NCI-H146 treated with DMSO at 0.1 percent for 48 hours (cell line): ENCODE results near the gene ZNF236.
"Not testable (repeated sequence)": the region's sequence is repeated elsewhere in the genome, so short reads cannot be mapped to it uniquely, and the experiment has no call there.

Experiments used
- DNase-seq: peaks from one replicate; lab custom pipeline; 2025; ENCODE audit not compliant: unreplicated experiment; lab: John Stamatoyannopoulos, UW

The ZNF236 gene

DNA sequence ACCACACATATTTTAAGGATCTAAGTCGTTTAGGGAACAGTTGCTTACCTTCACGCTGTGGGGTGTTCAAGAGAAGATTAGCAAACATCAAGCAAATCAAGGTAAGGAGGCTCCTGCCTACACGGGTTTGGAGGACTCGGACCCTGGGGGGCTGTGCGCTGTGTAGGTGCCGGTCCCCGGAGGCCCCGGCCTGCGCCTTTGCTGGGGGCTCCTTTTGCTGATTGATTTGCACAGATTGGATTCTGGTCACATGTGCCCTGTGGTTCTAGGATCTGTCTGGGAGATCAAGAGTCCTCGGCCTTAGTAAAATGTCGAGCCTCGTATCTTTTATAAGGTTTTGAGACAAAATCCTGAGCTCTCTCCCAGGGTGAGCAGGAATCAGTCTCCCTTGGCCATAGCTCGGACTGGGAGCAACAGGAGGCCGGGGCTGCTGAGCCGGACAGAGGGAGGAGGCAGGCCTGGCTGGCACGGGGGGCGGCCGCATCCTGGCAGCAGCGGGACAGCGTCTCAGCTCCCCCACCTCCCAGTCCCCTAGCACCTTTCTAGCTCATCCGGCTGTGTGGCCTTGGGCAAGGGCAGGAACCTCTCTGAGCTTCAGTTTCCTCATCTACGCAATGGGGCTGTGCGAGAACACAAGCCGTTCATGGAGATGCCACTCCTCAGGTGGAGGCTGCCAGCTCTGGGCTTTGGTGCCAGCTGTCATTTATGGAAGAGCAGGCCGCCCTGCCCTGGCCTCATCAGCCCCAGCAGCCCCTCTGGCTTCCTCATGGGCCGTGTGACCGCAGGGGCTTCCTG is 163.0 kb downstream of the ZNF236 start:
- no peak for DNase-seq

DNA sequence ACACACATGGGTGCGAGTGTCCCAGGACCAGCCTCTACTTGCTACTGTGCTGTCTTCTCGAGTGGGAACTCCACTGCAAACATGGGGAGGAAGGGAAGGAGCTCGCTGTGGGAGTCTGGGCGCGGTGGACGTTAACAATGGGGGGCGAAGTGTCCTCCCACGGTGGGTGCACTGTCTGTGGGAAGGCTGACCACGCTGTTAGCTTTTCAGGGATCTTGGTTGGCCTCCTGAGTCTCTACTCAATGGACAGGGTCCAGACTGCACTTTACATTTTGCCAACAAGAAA is 163.5 kb downstream of the ZNF236 start:
- DNase-seq, result no peak

- no peak for DNase-seq
Observed at GRCh38 chr18:76986406-76986805, 164.0 kb downstream of the ZNF236 start.

DNA sequence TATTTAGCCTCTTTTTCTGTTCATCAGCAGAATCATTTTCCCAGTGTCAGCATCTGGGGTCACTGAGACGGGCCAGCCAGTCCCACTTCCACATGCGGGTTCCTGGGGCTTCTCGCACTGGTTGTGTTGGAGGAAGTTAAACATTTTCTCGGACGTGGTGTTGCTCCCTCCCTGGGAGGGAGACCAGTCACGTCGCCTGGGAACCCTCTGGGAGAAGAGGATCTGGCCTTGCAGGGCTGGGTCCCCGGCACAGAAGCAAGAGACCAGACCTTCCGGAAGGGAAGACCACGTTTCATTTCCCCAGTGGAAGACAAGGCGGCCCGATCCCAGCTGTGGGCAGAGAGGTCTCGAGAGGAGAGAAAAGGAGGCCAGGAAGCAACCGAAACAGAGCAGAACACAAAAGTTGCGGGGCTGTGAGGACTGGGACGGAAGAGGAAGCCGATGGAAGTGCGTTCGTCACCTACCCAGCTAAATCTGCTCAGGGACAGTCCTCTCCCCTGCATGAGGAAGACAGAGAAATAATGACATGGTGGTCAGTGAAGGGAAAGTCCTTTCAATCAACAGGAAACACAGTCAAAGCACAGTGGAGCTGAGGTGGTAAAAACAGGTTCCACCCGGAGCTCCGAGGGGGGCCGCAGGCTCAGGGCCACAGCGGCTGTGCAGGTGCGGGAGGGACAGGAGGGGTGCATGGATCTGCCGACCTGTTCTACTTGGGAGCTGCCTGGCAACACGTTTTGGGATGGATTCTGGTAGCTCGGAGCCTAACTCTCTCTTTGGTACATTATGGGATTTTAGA is 165.9 kb downstream of the ZNF236 start:
- no peak for DNase-seq

DNA sequence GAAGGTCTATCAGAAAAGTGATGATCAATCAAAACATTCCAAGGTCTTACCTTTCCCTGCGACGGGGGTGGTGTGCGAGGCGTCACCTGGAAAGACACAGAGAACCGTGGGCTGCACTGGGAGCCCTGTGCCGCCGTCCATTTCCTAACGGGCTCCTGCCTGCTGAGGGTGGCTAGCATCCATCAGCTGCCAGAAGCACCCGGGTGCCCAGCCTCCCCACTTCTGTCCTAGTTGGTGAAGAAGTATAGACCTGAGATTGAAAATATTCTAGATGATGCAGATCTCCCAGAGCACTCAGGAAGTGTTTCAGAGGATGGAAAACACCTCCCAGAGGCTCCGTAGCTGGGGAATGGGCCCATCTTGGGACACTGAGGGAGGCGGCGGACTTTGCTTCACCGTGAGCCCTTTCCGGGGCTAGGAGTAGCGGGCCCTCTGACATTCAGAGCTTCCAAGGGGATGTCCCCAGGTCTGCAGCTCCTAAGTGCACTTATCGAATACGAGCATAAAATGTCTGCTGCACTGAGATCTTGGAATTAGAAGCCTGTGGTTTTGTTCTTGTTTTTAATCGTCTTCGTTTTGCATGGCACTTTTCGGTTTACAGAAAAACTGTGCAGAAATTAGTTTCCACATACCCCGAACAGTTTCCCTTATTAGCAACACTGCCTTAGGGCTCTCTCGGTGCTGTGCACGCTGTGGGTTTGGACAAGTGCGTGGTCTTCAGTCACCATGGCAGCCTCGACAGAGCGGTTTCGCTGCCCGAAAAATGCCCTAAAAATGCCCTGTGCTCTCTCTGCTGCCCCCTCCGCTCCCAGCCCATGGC is 166.7 kb downstream of the ZNF236 start:
- no peak for DNase-seq

- DNase-seq, result no peak
Observed at GRCh38 chr18:76989647-76990190, 167.4 kb downstream of the ZNF236 start.

- not testable (repeated sequence) for DNase-seq
Observed at GRCh38 chr18:76990343-76991020, 168.1 kb downstream of the ZNF236 start.

- no peak for DNase-seq
Observed at GRCh38 chr18:76991021-76991688, 168.8 kb downstream of the ZNF236 start.

DNA sequence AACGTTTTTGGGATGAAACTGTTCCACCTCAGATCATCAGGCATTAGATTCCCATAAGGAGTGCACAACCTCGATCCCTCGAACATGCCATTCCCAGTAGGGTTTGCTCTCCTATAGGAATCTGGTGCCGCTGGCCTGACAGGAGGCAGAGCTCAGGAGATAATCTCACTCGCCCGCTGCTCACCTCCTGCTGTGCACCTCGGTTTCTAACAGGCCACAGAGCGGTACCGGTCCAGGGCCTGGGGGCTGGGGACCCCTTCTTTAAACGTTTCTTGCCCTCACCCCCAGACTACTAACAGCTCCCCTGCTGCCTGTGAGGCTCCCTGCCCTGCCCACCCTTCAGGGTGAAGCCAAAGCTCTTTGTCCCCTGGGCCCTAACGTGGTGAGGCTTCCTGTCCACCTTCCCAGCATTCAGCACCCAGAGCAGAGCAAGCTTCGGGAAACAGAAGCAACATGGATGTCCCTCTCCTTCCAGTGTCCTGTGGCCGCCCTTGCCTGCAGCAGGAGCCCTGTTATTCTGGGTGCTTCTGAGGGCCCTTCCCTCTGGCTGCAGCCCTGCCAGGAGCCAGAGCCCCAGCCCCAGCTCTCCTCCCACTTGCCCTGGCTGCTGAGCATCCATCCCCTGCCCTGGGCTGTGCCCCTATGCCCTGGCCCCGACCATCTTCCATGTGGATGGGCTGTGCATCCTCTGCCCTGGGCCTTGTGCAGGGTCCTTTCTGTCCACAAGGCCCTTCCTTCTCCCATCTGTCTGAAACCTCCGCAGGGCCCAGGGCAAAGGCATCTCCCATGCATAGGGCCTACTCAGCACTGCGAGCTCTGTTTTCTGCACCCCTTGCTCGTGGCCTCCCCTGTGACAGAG is 170.1 kb downstream of the ZNF236 start:
- DNase-seq, result no peak

DNA sequence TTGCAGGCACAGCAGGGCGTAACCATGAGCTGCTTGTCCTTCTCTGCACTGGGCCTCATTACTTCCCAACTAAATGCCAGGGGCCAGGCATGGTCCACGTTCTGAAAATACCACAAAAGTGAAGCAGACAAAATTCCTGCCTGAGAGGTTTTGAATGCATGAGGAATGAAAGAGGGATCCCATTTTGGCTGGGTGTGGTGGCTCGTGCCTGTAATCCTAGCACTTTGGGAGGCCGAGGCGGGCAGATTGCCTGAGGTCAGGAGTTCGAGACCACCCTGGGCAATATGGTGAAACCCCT is 170.7 kb downstream of the ZNF236 start:
- DNase-seq, result no peak

GRCh38 chr18:76993573-76993972 is 171.2 kb downstream of the ZNF236 start:
- DNase-seq, result no peak

DNA sequence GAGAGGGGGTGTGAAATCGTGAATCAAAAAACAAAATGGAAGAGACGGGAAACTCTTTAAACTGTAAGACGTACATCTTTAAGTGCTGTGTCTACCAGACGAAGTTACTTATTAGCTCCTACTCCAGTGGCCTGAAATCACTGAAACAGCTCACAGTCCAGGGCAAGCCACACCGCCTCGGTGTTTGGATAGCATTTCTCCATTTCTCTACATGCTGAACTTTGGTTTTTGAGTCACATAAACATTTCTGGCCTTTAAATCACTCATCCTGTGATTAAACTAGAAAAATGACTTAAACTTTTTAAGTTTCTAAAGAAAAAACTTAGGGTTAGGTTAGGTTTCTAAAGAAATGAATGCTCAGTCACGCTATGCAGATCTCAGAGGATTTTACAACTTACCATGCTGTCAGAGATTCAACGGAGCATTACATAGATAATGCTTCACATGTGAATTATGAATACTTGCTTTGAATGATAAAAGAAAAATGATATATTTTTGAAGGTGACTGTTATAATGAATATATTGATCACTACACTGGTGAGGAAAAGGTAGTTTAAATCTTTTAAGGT is 171.8 kb downstream of the ZNF236 start:
- no peak for DNase-seq

DNA sequence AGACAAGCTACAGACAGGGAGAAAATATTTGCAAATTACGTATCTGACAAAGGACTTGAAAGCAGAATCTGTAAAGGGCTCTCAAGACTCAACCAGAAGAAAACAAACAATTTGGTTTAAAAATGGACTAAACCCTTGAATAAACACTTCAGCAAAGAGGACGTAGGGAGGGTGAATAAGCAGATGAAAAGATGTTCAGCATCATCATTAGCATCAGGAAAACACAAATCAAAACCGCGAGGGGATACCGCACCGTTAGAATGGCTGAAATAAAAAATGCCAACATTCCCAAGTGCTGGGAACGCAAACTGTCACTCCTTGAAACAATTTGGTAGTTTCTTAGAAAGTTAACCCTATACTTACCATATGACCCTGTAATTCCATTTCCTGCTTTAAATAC is 173.5 kb downstream of the ZNF236 start:
- DNase-seq, result no peak

- no peak for DNase-seq
Observed at GRCh38 chr18:76996429-76996828, 174.1 kb downstream of the ZNF236 start.

DNA sequence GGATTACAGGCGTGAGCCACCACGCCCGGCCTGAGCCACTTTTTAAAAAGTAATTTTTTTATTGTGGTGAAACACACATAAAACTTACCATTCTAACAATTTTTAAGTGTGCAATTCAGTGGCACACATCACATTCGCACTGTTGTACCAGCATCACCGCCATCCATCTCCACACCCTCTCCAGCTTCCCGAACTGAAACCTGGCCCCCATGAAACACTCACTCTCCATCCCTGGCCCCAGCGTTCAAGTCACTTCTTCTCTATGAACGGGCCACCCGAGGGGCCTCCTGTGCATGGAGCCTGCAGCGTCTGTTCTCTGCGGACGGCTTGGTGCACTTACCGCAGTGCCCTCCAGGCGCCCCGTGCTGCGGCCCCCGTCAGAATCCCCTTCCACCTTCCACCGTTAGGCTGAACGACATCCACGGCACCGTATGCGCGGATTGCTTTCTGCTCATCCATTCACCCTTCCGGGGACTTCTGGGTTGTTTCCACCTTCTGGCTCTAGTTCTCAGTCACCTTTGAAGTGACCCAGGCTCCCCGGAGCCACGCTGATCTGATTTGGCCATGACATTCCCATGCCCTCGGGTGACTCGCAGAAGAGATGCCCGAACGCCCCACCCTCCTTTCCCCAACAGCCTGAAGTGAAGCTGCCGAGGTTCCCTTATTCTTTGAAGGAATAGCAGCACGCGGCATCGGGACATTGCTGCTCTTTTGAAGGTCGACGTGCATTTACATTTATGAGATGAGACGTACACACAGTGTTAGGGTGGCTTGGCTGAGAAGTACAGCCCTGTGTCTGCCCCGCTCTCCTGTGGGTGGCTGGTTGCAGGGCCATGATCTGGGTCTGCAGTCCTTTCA is 175.8 kb downstream of the ZNF236 start:
- no peak for DNase-seq

DNA sequence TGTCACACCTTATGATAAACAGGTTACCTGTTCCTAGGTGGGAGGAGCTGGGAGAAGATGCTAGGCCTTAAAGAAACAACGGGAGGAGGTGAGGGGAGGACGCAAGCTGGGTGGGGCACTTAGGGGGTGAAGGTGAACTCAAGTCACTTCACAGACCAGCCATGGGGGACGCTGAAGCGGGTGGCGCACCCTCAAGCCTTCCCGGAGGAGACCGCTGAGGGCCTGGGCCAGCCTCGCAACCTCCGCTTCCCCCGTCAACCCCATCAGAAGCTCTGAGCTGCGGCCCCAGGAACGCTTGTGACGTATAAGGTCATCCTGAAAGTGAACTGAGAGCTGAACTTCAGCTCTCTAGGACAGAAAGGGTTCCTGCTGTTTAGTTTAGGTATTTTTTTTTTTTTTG is 176.7 kb downstream of the ZNF236 start:
- DNase-seq, result no peak

- DNase-seq, result no peak
Observed at GRCh38 chr18:77000527-77000926, 178.2 kb downstream of the ZNF236 start.

DNA sequence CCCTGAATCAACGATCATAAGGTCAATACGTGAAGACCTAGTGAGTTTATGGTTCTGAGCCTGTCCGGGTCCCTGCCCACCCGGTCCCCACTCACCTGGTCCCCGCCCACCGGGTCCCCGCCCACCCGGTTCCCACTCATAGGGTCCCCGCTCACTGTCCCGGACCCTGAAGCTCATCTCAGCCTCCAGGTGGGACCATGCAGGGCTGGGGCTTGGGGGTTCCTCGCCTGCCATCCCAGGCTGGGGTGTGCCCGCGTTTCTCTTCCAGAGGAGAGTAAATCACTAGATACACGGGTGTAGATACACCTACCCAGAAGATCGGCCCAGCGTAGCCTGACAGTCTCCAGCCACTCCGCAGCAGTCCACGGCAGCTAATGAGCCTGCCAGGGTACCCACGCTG is 178.7 kb downstream of the ZNF236 start:
- no peak for DNase-seq
